PC-3 (cell line): Measurements from ENCODE around the gene SF3B2. TPM values are rescaled to one million over a fixed set of nuclear protein-coding genes. Genes with fewer than 3 reads are reported as not detected.

Experiments used
- ATAC-seq: fragments of 200-7000 bp; cut with Tn5 transposase; 2 replicates; pipeline ENCODE4 v1.9.1; 2020; ENCODE audit warnings: mild to moderate bottlenecking, moderate library complexity
- BruUV-seq: library from RNA; stranded (reverse); fragments of 400-500 nt; replicated peaks from 2 replicates; lab custom pipeline; 2021; lab: Mats Ljungman, UMichigan
- CTCF ChIA-PET: fragments of 300-600 bp; sonication (Branson Sonifier 250); formaldehyde crosslinking; loops from one replicate; lab custom pipeline; 2022; ENCODE audit warnings: antibody characterized with exemption; lab: Charles Lee
- POLR2A ChIA-PET: fragments of 300-600 bp; sonication (Branson Sonifier 250); formaldehyde crosslinking; loops from one replicate; lab custom pipeline; 2022; ENCODE audit warnings: antibody characterized with exemption; ENCODE audit not compliant: unreplicated experiment; lab: Charles Lee
- DNase-seq: peaks from one replicate; pipeline ENCODE4 v3.0.0-alpha.2; 2015
- H2AFZ ChIP-seq: fragments of 300-600 bp; sonication (generic); 2 replicates; pipeline ENCODE4 v1.6.0; 2016; ENCODE audit warnings: antibody characterized with exemption, low read length
- H3F3A ChIP-seq: fragments of 300-600 bp; sonication (generic); one replicate; pipeline ENCODE4 v1.6.0; 2017; ENCODE audit warnings: antibody characterized with exemption, low read length, control low read depth, mild to moderate bottlenecking; ENCODE audit not compliant: unreplicated experiment
- H3K27ac ChIP-seq: fragments of 300-600 bp; sonication (generic); 2 replicates; pipeline ENCODE4 v1.5.1; 2016; ENCODE audit warnings: mild to moderate bottlenecking, low read length
- H3K27me3 ChIP-seq: fragments of 300-600 bp; sonication (generic); 2 replicates; pipeline ENCODE4 v1.6.1; 2016; ENCODE audit warnings: low read length, mixed read lengths
- H3K36me3 ChIP-seq: fragments of 300-600 bp; sonication (generic); 2 replicates; pipeline ENCODE4 v1.6.1; 2016; ENCODE audit warnings: low read depth, mixed run types, low read length, mixed read lengths
- H3K4me1 ChIP-seq: fragments of 300-600 bp; sonication (generic); 2 replicates; pipeline ENCODE4 v1.5.1; 2016; ENCODE audit warnings: low read length; ENCODE audit not compliant: insufficient read depth
- H3K4me2 ChIP-seq: fragments of 300-600 bp; sonication (generic); 2 replicates; pipeline ENCODE4 v1.6.0; 2016; ENCODE audit warnings: low read length
- H3K4me3 ChIP-seq: fragments of 300-600 bp; sonication (generic); 2 replicates; pipeline ENCODE4 v1.5.1; 2016; ENCODE audit warnings: mild to moderate bottlenecking, low read length, mixed read lengths
- H3K79me2 ChIP-seq: fragments of 300-600 bp; sonication (generic); 2 replicates; pipeline ENCODE4 v1.6.1; 2017; ENCODE audit warnings: low read length, mixed read lengths
- H3K9ac ChIP-seq: fragments of 300-600 bp; sonication (generic); 2 replicates; pipeline ENCODE4 v1.6.0; 2016; ENCODE audit warnings: mild to moderate bottlenecking, low read length
- H3K9me2 ChIP-seq: fragments of 300-600 bp; sonication (generic); replicated peaks from 2 replicates; pipeline ENCODE4 v1.6.1; 2016; ENCODE audit warnings: mixed run types, low read length, mixed read lengths
- H3K9me3 ChIP-seq: fragments of 300-600 bp; sonication (generic); 2 replicates; pipeline ENCODE4 v1.6.1; 2016; ENCODE audit warnings: low read length, mixed read lengths
- H4K20me1 ChIP-seq: fragments of 300-600 bp; sonication (generic); 2 replicates; pipeline ENCODE4 v1.6.1; 2016; ENCODE audit warnings: low read length, mixed read lengths
- EZH2 ChIP-seq: fragments of 300-600 bp; sonication (generic); IDR thresholded peaks from one replicate; pipeline ENCODE4 v1.6.1; 2017; ENCODE audit warnings: antibody characterized with exemption, mild to moderate bottlenecking, low read length; ENCODE audit not compliant: unreplicated experiment
- EZH2phosphoT487 ChIP-seq: fragments of 300-600 bp; sonication (generic); IDR thresholded peaks from 2 replicates; pipeline ENCODE4 v1.6.1; 2018; ENCODE audit warnings: mild to moderate bottlenecking, antibody characterized with exemption, low read length, borderline replicate concordance
- intact Hi-C: fragments of 100-400 bp; cut with micrococcal nuclease; formaldehyde crosslinking; loops from 2 replicates; pipeline ENCODE4 v1.9.0; 2023
- total RNA-seq: library from RNA; depleted of rRNA; stranded (reverse); fragments of >200 nt; gene quantifications from 2 replicates; pipeline ENCODE4 v1.2.3, GENCODE V29; 2014
- TF ChIP-seq, protein P1 (sequence below): fragments of 300-600 bp; sonication (generic); conservative IDR thresholded peaks from 2 replicates; pipeline ENCODE4 v1.5.1; 2017; ENCODE audit warnings: antibody characterized with exemption, low read depth, mild to moderate bottlenecking, low read length

SF3B2 gene
- total RNA-seq, 1 experiment from 2014 or later: 241 TPM

DNA sequence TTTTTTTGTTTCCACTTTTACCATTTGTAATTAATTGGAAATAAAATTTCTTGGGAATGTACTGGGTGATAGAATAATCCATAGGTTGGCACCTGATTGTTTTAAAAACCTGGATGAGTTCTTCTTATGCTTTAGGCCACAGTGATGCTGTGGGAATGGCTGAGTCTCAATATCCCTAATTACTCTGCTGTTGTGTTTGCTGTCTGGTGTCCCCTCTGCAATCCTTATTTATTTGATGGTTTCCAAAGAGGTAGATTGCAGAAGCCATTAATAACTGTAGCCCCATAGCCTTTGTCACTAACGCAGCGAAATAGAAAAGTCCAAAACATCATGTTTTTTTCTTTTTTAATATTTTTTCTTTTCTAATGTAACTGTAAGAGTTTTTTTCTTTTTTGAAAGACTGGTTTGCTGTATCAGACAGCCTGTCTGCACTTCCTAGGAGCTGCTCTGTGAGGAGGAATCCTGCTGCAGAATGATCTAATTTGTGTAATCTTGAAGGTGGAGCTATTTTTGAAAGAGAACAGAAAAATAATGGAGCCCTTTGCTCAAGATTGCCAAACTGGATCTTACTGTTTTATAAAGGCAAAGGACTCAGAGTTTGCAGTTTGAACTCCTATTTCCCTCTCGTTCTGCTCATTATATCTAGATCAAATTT, 32.8 kb downstream of the SF3B2 start:
- ChIA-PET POLR2A (no interaction called here), CTCF (no interaction called here)
- no peaks in the 10 kb centered on the region for H3K27me3 ChIP-seq
- peaks cover 83% of the 10 kb centered on the region for H3K79me2 ChIP-seq
- no TSS peak for BruUV-seq
- H4K20me1 ChIP-seq: peaks cover 8% of the 10 kb centered on the region; the same call in 1 of the 2 replicates
- H3K9ac ChIP-seq: no peak overlapping the region
- no peaks in the 10 kb centered on the region for H3K9me3 ChIP-seq
- no peak overlapping the region for H2AFZ ChIP-seq
- H3F3A ChIP-seq: peaks cover 3% of the 10 kb centered on the region
- H3K4me1 ChIP-seq: peaks cover 34% of the 10 kb centered on the region
- no peak overlapping the region for H3K4me2 ChIP-seq
- intact Hi-C loops: no loop called here
- H3K36me3 ChIP-seq: no peaks in the 10 kb centered on the region
- DNase-seq (no peak), ATAC-seq (no peak)
- H3K27ac ChIP-seq: no peak overlapping the region
- H3K4me3 ChIP-seq: no peak overlapping the region
- H3K9me2 ChIP-seq: no peaks in the 10 kb centered on the region
- TF ChIP-seq EZH2phosphoT487 (no peak), EZH2 (no peak)
- TF ChIP-seq, protein P1, sequence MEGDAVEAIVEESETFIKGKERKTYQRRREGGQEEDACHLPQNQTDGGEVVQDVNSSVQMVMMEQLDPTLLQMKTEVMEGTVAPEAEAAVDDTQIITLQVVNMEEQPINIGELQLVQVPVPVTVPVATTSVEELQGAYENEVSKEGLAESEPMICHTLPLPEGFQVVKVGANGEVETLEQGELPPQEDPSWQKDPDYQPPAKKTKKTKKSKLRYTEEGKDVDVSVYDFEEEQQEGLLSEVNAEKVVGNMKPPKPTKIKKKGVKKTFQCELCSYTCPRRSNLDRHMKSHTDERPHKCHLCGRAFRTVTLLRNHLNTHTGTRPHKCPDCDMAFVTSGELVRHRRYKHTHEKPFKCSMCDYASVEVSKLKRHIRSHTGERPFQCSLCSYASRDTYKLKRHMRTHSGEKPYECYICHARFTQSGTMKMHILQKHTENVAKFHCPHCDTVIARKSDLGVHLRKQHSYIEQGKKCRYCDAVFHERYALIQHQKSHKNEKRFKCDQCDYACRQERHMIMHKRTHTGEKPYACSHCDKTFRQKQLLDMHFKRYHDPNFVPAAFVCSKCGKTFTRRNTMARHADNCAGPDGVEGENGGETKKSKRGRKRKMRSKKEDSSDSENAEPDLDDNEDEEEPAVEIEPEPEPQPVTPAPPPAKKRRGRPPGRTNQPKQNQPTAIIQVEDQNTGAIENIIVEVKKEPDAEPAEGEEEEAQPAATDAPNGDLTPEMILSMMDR: no peak

DNA sequence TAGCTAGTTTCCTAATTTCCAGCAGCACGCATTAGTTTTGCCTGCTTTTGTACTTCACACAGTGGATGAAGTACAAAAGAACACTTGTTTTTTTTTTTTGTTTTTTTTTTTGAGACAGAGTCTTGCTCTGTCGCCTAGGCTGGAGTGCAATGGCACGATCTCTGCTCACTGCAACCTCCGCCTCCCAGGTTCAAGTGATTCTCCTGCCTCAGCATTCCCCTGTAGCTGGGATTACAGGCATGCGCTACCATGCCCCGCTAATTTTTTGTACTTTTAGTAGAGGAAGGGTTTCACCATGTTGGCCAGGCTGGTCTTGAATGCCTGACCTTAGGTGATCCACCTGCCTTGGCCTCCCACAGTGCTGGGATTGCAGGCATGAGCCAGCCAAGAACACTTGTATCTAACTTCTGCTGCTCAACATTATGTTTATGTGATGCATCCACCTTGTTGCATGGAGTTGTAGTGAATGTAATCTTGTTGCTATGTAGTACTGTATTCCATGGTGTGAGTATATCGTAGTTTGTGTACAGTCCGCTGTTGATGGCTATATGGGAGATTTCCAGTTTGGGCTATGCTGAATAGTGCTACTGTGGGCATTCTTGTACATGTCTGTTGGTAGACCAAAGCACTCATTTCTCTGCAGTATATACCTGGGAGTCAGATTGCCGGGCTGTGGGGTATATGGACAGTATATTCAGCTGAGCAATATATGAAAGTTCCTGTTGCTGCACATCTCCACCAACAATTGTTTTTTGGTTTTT, 35.2 kb downstream of the SF3B2 start:
- 0 out of 2 replicates have a peak, but pooled peaks cover 4% of the 10 kb centered on the region for H4K20me1 ChIP-seq
- ATAC-seq (no peak), DNase-seq (no peak)
- intact Hi-C loops: no loop called here
- CTCF ChIA-PET: interaction anchor here (0.6 kb wide), 1 partner anchor 17 kb away, joined by 3 read pairs; no protein-coding TSS in a partner anchor
- TF ChIP-seq, protein P1: no peak
- TF ChIP-seq EZH2phosphoT487: no peak
- TF ChIP-seq EZH2: no peak
- H3K27me3 ChIP-seq: no peaks in the 10 kb centered on the region
- no TSS peak for BruUV-seq
- H3K4me1 ChIP-seq: peaks cover 12% of the 10 kb centered on the region
- no peak overlapping the region for H3K9ac ChIP-seq
- H3K36me3 ChIP-seq: no peaks in the 10 kb centered on the region
- H3K27ac ChIP-seq: no peak overlapping the region
- no peak overlapping the region for H3K4me3 ChIP-seq
- H3K9me3 ChIP-seq: no peaks in the 10 kb centered on the region
- no peaks in the 10 kb centered on the region for H3K9me2 ChIP-seq
- H2AFZ ChIP-seq: no peak overlapping the region
- no peaks in the 10 kb centered on the region for H3F3A ChIP-seq
- H3K79me2 ChIP-seq: peaks cover 69% of the 10 kb centered on the region
- no peak overlapping the region for H3K4me2 ChIP-seq
- POLR2A ChIA-PET: no interaction called here

DNA sequence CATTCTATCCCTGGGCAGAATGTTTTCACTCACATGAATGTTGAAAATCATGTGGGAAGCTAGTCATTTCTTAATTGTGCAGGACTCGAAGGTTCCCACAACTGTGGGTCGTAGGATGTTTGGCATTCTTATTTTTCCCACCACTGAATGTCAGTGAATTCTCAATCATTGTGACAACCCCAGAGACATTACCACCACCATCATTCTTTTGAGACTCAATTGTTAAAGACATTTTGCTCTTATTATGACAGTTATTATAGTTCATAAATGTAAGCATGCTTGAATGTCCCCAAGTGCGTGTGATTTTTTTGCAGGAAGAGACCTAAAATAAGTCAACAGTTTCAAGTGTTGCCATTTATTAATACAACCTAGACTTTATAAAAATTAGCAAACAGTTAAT, 36.9 kb downstream of the SF3B2 start:
- intact Hi-C loops: no loop called here
- ATAC-seq (no peak), DNase-seq (no peak)
- Histone ChIP-seq H3K36me3 (no peaks in the 10 kb centered on the region), H3K79me2 (peaks cover 52% of the 10 kb centered on the region), H3F3A (no peaks in the 10 kb centered on the region), H3K9me2 (no peaks in the 10 kb centered on the region), H3K4me3 (no peak overlapping the region), H2AFZ (no peak overlapping the region), H4K20me1 (no peaks in the 10 kb centered on the region), H3K9ac (no peak overlapping the region), H3K4me1 (no peaks in the 10 kb centered on the region), H3K27me3 (no peaks in the 10 kb centered on the region), H3K4me2 (no peak overlapping the region), H3K27ac (no peak overlapping the region), H3K9me3 (no peaks in the 10 kb centered on the region)
- TF ChIP-seq, protein P1: no peak
- TF ChIP-seq EZH2phosphoT487: no peak
- TF ChIP-seq EZH2: no peak
- CTCF ChIA-PET: no interaction called here
- POLR2A ChIA-PET: no interaction called here
- BruUV-seq: no TSS peak
